Amniotic epithelial cell (primary cell): ENCODE results near the gene PMEPA1.
A peak's percentile ranks its signal among the peaks of the same experiment; 100 is the strongest.

Source experiments
- DNase-seq: peaks from one replicate; pipeline ENCODE4 v3.0.0-alpha.2; 2010; ENCODE audit warnings: low read depth

Gene PMEPA1

DNA sequence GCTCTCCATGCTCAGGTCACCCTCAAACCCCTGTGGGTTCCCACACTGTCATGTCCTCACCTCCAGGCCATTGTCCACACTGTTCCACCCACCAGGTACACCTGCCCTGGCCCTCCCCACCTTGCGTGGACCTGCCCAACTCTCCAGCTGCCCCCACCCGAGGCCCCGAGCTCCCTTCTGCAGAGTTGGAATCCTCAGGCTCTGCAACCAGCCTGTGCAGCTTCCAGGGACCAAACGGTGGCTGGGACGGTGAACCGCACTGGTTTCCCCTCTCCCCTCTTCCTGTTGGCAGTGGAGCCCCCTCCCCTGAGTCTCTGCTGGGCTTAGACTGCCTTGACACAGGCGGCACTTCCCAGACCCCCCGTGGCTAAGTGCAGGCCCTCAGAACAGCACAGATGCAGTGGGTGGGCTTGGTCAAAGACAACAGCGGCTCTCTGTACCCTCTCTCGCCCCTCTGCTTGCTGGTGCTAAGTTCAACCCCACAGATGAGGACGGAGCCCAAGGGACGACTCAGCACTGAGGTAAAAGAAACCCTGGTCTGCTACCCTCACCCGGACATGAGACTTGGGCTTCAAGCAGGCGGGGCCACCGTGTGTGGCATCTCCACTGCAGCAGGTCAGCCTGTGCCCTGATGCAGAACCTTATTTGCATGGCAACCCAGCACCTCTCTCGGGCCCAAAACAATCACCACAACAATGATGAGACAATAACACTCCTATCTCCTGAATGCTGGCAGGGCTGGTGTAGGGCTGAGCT lies 100.6 kb downstream of the PMEPA1 start:
- no peak for DNase-seq

DNA sequence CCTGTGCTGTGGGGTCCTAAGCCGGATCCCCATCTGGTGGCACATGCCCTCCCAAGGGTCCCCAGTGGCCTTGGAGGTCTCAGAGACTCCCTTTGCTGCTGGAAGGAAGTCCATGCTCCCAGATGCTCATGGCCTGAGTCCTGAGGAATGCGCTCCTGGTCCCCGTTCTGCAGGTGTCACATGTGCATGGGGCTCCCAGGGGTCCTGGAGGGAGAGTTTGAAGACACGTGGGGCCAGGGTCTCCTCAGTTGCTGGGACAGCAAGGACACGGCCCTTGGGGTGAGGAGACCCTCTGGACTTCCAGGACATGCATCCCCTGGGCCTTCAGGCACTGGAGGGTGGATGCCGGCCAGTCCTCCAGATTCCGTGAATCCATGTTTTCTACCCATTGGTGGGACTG lies 101.3 kb downstream of the PMEPA1 start:
- no peak for DNase-seq

- DNase-seq = no peak
These were observed 103.9 kb downstream of the PMEPA1 start for GRCh38 chr20:57605878-57606277.

GRCh38 chr20:57605045-57605444 lies 104.8 kb downstream of the PMEPA1 start:
- no peak for DNase-seq

DNA sequence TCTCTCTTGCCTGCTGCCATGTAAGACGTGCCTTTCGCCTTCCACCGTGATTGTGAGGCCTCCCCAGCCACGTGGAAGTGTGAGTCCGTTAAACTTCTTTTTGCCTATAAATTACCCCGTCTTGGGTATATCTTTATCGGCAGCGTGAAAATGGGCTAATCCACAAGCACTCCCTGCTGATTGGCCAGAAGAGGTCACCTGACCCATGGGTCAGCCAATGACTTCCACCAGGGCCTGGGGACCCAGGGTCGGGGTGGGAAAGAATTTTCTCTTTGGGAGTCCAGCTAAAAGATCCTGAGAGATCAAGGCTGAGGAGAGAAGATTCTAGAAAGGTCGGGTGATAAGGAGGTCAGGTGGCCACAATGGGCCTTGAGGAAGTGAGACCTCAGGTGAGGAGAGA lies 106.7 kb downstream of the PMEPA1 start:
- no peak for DNase-seq

DNA sequence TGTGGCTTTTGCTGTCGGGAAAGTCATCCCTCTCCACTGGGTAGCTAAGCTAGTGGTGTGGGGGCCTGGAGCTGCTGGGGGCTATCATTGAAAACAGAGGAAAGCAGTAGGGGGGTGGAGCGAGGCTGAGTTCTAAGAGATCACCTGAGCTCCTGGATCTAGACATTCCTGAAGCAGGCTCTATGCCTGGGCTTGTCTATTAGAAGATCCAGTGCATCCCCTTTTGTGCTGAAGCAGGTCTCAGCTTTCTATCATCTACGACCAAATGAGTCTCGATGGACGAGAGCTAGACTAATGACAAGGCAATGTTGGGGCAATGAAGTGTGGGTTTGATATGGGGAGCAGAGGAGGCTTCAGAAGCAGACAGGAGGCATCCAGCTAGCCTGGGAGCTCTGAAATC lies 108.1 kb downstream of the PMEPA1 start:
- DNase-seq = no peak

- no peak for DNase-seq
These were observed 108.6 kb downstream of the PMEPA1 start for GRCh38 chr20:57601211-57601570.

GRCh38 chr20:57600320-57601210 lies 109.2 kb downstream of the PMEPA1 start:
- peak; percentile 4 for DNase-seq

DNA sequence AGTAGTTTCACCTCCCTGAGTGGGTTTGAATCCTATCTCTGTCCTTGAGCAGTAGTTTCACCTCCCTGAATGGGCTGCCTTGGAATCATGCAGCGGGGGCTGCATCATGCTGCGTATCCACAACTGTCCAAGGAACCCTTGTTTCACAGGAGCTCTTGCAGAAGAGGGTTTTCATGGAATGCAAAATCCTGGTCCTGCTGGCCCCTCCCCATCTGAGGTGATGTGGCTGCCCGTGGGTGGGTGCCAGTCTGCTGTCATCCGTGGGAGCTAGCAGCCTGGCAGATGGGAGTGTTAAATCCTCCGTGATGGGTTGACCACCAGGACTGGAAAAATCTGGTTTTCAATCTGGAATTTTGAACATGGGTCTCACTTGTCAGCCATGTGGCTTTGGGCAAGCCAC lies 111.3 kb downstream of the PMEPA1 start:
- DNase-seq = no peak
